ENCODE measurements around the gene SNED1.

GRCh38 chr2:240955306-240956170 is 42.9 kb upstream of the SNED1 start:
- TF ChIP-seq, protein P1, sequence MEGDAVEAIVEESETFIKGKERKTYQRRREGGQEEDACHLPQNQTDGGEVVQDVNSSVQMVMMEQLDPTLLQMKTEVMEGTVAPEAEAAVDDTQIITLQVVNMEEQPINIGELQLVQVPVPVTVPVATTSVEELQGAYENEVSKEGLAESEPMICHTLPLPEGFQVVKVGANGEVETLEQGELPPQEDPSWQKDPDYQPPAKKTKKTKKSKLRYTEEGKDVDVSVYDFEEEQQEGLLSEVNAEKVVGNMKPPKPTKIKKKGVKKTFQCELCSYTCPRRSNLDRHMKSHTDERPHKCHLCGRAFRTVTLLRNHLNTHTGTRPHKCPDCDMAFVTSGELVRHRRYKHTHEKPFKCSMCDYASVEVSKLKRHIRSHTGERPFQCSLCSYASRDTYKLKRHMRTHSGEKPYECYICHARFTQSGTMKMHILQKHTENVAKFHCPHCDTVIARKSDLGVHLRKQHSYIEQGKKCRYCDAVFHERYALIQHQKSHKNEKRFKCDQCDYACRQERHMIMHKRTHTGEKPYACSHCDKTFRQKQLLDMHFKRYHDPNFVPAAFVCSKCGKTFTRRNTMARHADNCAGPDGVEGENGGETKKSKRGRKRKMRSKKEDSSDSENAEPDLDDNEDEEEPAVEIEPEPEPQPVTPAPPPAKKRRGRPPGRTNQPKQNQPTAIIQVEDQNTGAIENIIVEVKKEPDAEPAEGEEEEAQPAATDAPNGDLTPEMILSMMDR (conservative IDR thresholded peaks at IDR 0.05; ENCODE audit: low read length): no peak
- no peak for TF ChIP-seq EZH2phosphoT487 (IDR thresholded peaks at IDR 0.05; ENCODE audit: borderline replicate concordance)

Data from Loucy (cell line).